WTC11 (cell line): ENCODE measurements around the gene PLXDC1. TPM values are rescaled to one million over a fixed set of nuclear protein-coding genes. Genes with fewer than 3 reads are reported as not detected.

Experiments
- ATAC-seq: fragments of 200-7000 bp; cut with Tn5 transposase; 2 replicates; pipeline ENCODE4 v1.10.0; 2021; ENCODE audit warnings: mild to moderate bottlenecking, moderate library complexity
- CTCF ChIA-PET: fragments of 300-600 bp; sonication (Branson Sonifier 250); formaldehyde crosslinking; loops from one replicate; lab custom pipeline; 2021; ENCODE audit warnings: antibody characterized with exemption; lab: Charles Lee
- POLR2A ChIA-PET: fragments of 350-600 bp; sonication (Branson Sonifier 250); formaldehyde crosslinking; loops from one replicate; lab custom pipeline; 2021; ENCODE audit warnings: antibody characterized with exemption; lab: Charles Lee
- DNase-seq: peaks from one replicate; pipeline ENCODE4 v3.0.0; 2021; ENCODE audit warnings: low spot score
- H3K27ac Mint-ChIP-seq: 2 replicates; pipeline ENCODE4 v1.8.0; 2021; ENCODE audit warnings: mixed read lengths
- H3K27me3 Mint-ChIP-seq: 2 replicates; pipeline ENCODE4 v1.8.0; 2021; ENCODE audit warnings: low read depth, mild to moderate bottlenecking, moderate library complexity, mixed read lengths
- H3K36me3 Mint-ChIP-seq: 2 replicates; pipeline ENCODE4 v1.8.0; 2021; ENCODE audit warnings: mixed read lengths
- H3K4me1 Mint-ChIP-seq: 2 replicates; pipeline ENCODE4 v1.8.0; 2022; ENCODE audit warnings: mixed read lengths
- H3K4me3 Mint-ChIP-seq: 2 replicates; pipeline ENCODE4 v1.8.0; 2021; ENCODE audit warnings: mild to moderate bottlenecking, moderate library complexity, mixed read lengths
- H3K9me3 Mint-ChIP-seq: 2 replicates; pipeline ENCODE4 v1.8.0; 2021; ENCODE audit warnings: mixed read lengths
- ATF2 ChIP-seq: sonication (generic); formaldehyde crosslinking; IDR thresholded peaks from 2 replicates; pipeline ENCODE4 v1.8.1; 2022; ENCODE audit warnings: low read depth, missing genetic modification reagents, borderline replicate concordance
- CBFB ChIP-seq: sonication (generic); formaldehyde crosslinking; IDR thresholded peaks from 2 replicates; pipeline ENCODE4 v1.8.1; 2022; ENCODE audit warnings: mild to moderate bottlenecking, low read depth, missing genetic modification reagents
- CREM ChIP-seq: sonication (generic); formaldehyde crosslinking; IDR thresholded peaks from 2 replicates; pipeline ENCODE4 v1.8.1; 2022; ENCODE audit warnings: mild to moderate bottlenecking, missing genetic modification reagents, moderate library complexity
- CTCF ChIP-seq: fragments of 200-600 bp; IDR thresholded peaks from 2 replicates; pipeline ENCODE4 v1.8.0; 2022; ENCODE audit warnings: antibody characterized with exemption
- JUN ChIP-seq: sonication (generic); formaldehyde crosslinking; IDR thresholded peaks from 2 replicates; pipeline ENCODE4 v1.8.0; 2023; ENCODE audit warnings: mild to moderate bottlenecking, missing genetic modification reagents
- KAT7 ChIP-seq: sonication (generic); formaldehyde crosslinking; IDR thresholded peaks from 2 replicates; pipeline ENCODE4 v1.8.1; 2023; ENCODE audit warnings: missing genetic modification reagents, mild to moderate bottlenecking, borderline replicate concordance
- NFATC4 ChIP-seq: fragments of 250-450 bp; sonication (Bioruptor Pico); IDR thresholded peaks from 2 replicates; pipeline ENCODE4 v1.9.0; 2021; ENCODE audit warnings: mild to moderate bottlenecking
- SP1 ChIP-seq: sonication (generic); formaldehyde crosslinking; conservative IDR thresholded peaks from 2 replicates; pipeline ENCODE4 v1.8.1; 2022; ENCODE audit warnings: missing genetic modification reagents
- TCF7 ChIP-seq: sonication (generic); formaldehyde crosslinking; IDR thresholded peaks from 2 replicates; pipeline ENCODE4 v1.8.0; 2022; ENCODE audit warnings: mild to moderate bottlenecking, low read depth, missing genetic modification reagents, moderate library complexity
- TP53 ChIP-seq: sonication (generic); formaldehyde crosslinking; IDR thresholded peaks from 2 replicates; pipeline ENCODE4 v1.8.1; 2023; ENCODE audit warnings: mild to moderate bottlenecking, missing genetic modification reagents
- ZNF232 ChIP-seq: sonication (generic); formaldehyde crosslinking; IDR thresholded peaks from 2 replicates; pipeline ENCODE4 v1.8.0; 2022; ENCODE audit warnings: mild to moderate bottlenecking, missing genetic modification reagents
- ZNF396 ChIP-seq: fragments of 250-450 bp; sonication (Bioruptor Pico); IDR thresholded peaks from 2 replicates; pipeline ENCODE4 v1.8.0; 2021; ENCODE audit warnings: mild to moderate bottlenecking, moderate library complexity, borderline replicate concordance
- ZNF423 ChIP-seq: fragments of 250-450 bp; sonication (Bioruptor Pico); IDR thresholded peaks from 2 replicates; pipeline ENCODE4 v2.1.2; 2022; ENCODE audit warnings: mild to moderate bottlenecking, moderate library complexity
- total RNA-seq: library from RNA; stranded (reverse); gene quantifications from 3 replicates; pipeline ENCODE4 v1.2.3, GENCODE V29; 2021
- TF ChIP-seq, protein P1 (sequence below): sonication (generic); formaldehyde crosslinking; IDR thresholded peaks from 2 replicates; pipeline ENCODE4 v1.8.1; 2022; ENCODE audit warnings: missing genetic modification reagents, borderline replicate concordance
- TF ChIP-seq, protein P2 (sequence below): fragments of 250-450 bp; sonication (Bioruptor Pico); IDR thresholded peaks from 2 replicates; pipeline ENCODE4 v2.1.2; 2022; ENCODE audit warnings: mild to moderate bottlenecking, moderate library complexity
- TF ChIP-seq, protein P3 (sequence below): sonication (generic); formaldehyde crosslinking; IDR thresholded peaks from 2 replicates; pipeline ENCODE4 v1.8.1; 2022; ENCODE audit warnings: low read depth, mild to moderate bottlenecking, moderate library complexity, missing genetic modification reagents, borderline replicate concordance

The PLXDC1 gene
- total RNA-seq, 1 experiment from 2014 or later: 5.4 TPM

GRCh38 chr17:39171933-39172332 lies 20.5 kb upstream of the PLXDC1 start (continued):
- TF ChIP-seq ZNF232 (CRISPR knock-in tag) (no peak), ATF2 (CRISPR knock-in tag) (no peak)

DNA sequence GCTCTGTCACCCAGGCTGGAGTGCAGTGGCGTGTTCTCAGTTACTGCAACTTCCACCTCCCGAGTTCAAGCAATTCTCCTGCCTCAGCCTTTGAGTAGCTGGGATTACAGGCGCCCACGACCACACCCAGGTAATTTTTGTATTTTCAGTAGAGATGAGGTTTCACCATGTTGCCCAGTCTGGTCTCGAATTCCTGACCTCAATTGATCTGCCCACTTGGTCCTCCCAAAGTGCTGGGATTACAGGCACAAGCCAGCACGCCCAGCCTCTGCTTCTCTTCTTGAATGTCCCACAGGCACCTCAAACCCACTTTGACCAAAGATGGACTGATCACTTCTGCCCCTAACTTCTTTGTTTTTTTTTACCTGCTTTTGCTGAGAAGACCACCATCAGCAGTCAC lies 19.1 kb upstream of the PLXDC1 start:
- TF ChIP-seq JUN: no peak
- TF ChIP-seq ZNF423 (CRISPR knock-in tag): no peak
- TF ChIP-seq, protein P1, sequence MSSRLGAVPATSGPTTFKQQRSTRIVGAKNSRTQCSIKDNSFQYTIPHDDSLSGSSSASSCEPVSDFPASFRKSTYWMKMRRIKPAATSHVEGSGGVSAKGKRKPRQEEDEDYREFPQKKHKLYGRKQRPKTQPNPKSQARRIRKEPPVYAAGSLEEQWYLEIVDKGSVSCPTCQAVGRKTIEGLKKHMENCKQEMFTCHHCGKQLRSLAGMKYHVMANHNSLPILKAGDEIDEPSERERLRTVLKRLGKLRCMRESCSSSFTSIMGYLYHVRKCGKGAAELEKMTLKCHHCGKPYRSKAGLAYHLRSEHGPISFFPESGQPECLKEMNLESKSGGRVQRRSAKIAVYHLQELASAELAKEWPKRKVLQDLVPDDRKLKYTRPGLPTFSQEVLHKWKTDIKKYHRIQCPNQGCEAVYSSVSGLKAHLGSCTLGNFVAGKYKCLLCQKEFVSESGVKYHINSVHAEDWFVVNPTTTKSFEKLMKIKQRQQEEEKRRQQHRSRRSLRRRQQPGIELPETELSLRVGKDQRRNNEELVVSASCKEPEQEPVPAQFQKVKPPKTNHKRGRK: no peak
- no peak for TF ChIP-seq TCF7 (CRISPR knock-in tag)
- TF ChIP-seq TP53 (CRISPR knock-in tag): no peak
- no peak for TF ChIP-seq ZNF396 (CRISPR knock-in tag)
- TF ChIP-seq, all 79 proteins: peak for 0
- no peak overlapping the region for H3K27ac Mint-ChIP-seq
- peaks cover 6% of the 10 kb centered on the region for H3K36me3 Mint-ChIP-seq
- peaks cover 9% of the 10 kb centered on the region for H3K9me3 Mint-ChIP-seq
- CTCF ChIA-PET: interaction anchor here (0.6 to 3.4 kb wide), 3 partner anchors 18 to 252 kb away, joined by 3 to 11 read pairs (median 4); no protein-coding TSS in a partner anchor
- peaks cover 44% of the 10 kb centered on the region for H3K27me3 Mint-ChIP-seq
- peaks cover 44% of the 10 kb centered on the region for H3K4me1 Mint-ChIP-seq
- H3K4me3 Mint-ChIP-seq: no peak overlapping the region
- POLR2A ChIA-PET: no interaction called here
- no peak for ATAC-seq
- no peak for DNase-seq

- ChIA-PET POLR2A (interaction anchor here (0.6 kb wide), 1 partner anchor 762 kb away, joined by 8 read pairs; no protein-coding TSS in a partner anchor), CTCF (interaction anchor here (3.4 kb wide), 1 partner anchor 187 kb away, joined by 11 read pairs; no protein-coding TSS in a partner anchor)
- TF ChIP-seq KAT7 (CRISPR knock-in tag): no peak
Measured at GRCh38 chr17:39170109-39170508, 18.7 kb upstream of the PLXDC1 start.

DNA sequence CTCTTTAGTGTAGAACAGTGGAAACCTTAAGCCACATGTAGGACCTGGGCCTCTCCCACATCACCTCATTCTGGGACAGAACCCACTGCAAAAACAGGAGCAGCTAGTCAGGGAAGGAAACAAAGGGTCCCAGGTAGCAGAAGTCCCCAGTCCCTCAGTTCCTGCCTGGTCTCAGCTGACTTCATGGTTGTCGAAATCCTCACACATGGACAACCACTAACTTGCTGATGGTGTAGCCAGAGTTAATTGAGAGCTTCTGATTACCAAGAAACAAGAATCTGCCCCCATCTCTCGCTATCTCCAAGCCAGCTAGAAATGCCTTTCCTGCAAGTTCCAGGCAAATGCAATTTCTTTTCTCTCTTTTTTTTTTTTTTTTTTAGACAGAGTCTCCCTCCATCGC lies 18.1 kb upstream of the PLXDC1 start:
- peaks cover 54% of the 10 kb centered on the region for H3K27me3 Mint-ChIP-seq

More at GRCh38 chr17:39170109-39170508, 18.7 kb upstream of the PLXDC1 start:
- Mint-ChIP-seq H3K27ac (no peak overlapping the region), H3K36me3 (peaks cover 6% of the 10 kb centered on the region), H3K4me1 (peaks cover 40% of the 10 kb centered on the region), H3K9me3 (peaks cover 9% of the 10 kb centered on the region), H3K27me3 (peaks cover 48% of the 10 kb centered on the region), H3K4me3 (no peak overlapping the region)
- ATAC-seq (no peak), DNase-seq (no peak)

More for the DNA sequence above, 18.1 kb upstream of the PLXDC1 start:
- DNase-seq (no peak), ATAC-seq (no peak)
- Mint-ChIP-seq H3K36me3 (peaks cover 6% of the 10 kb centered on the region), H3K4me1 (peaks cover 36% of the 10 kb centered on the region), H3K9me3 (peaks cover 9% of the 10 kb centered on the region), H3K27ac (no peak overlapping the region), H3K4me3 (no peak overlapping the region)
- ChIA-PET POLR2A (interaction anchor here (0.6 kb wide), 1 partner anchor 762 kb away, joined by 8 read pairs; no protein-coding TSS in a partner anchor), CTCF (interaction anchor here (0.5 to 3.4 kb wide), 6 partner anchors 18 to 186 kb away, joined by 3 to 11 read pairs (median 4); partner anchors contain the start of genes PLXDC1 and STAC2)
- TF ChIP-seq, protein P2, sequence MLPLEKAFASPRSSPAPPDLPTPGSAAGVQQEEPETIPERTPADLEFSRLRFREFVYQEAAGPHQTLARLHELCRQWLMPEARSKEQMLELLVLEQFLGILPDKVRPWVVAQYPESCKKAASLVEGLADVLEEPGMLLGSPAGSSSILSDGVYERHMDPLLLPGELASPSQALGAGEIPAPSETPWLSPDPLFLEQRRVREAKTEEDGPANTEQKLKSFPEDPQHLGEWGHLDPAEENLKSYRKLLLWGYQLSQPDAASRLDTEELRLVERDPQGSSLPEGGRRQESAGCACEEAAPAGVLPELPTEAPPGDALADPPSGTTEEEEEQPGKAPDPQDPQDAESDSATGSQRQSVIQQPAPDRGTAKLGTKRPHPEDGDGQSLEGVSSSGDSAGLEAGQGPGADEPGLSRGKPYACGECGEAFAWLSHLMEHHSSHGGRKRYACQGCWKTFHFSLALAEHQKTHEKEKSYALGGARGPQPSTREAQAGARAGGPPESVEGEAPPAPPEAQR (CRISPR knock-in tag): no peak
- TF ChIP-seq NFATC4 (CRISPR knock-in tag) (no peak), SP1 (CRISPR knock-in tag) (no peak), CTCF (no peak), CBFB (CRISPR knock-in tag) (no peak), CREM (no peak)
- TF ChIP-seq, protein P3, sequence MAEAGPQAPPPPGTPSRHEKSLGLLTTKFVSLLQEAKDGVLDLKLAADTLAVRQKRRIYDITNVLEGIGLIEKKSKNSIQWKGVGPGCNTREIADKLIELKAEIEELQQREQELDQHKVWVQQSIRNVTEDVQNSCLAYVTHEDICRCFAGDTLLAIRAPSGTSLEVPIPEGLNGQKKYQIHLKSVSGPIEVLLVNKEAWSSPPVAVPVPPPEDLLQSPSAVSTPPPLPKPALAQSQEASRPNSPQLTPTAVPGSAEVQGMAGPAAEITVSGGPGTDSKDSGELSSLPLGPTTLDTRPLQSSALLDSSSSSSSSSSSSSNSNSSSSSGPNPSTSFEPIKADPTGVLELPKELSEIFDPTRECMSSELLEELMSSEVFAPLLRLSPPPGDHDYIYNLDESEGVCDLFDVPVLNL (CRISPR knock-in tag): no peak
